Left hindlimb (tissue), 1 donor: ENCODE results near the gene PHLDB1.
"Not testable (repeated sequence)": the region's sequence is repeated elsewhere in the genome, so short reads cannot be mapped to it uniquely, and the experiment has no call there.

Source experiments
- DNase-seq: peaks from one replicate; pipeline ENCODE4 v3.0.0-alpha.2; 2018

The PHLDB1 gene

GRCh38 chr11:118607401-118608359 lies at the start of gene PHLDB1:
TSS of gene PHLDB1 (plus strand) at chr11:118607615. CDS start at chr11:118613837, 6,222 bp downstream.
- peak; percentile 89 for DNase-seq

GRCh38 chr11:118560806-118561205 lies 46.6 kb upstream of the PHLDB1 start:
- DNase-seq, result no peak

- DNase-seq, result peak; percentile 65
Measured at GRCh38 chr11:118565051-118565450, 42.4 kb upstream of the PHLDB1 start.

- no peak for DNase-seq
Measured at GRCh38 chr11:118569670-118570069, 37.7 kb upstream of the PHLDB1 start.

GRCh38 chr11:118570787-118571186 lies 36.6 kb upstream of the PHLDB1 start:
- no peak for DNase-seq

GRCh38 chr11:118571701-118572060 lies 35.7 kb upstream of the PHLDB1 start:
- peak; percentile 45 for DNase-seq

- DNase-seq, result peak; percentile 94
Measured at GRCh38 chr11:118572061-118572980, 35.1 kb upstream of the PHLDB1 start, which contains the start of gene ARCN1. TSS of gene ARCN1 (plus strand) at chr11:118572409. CDS start at chr11:118572548, 139 bp downstream.

GRCh38 chr11:118572981-118573550 lies 34.3 kb upstream of the PHLDB1 start:
- peak; percentile 35 for DNase-seq

GRCh38 chr11:118574636-118575035 lies 32.8 kb upstream of the PHLDB1 start:
- no peak for DNase-seq

GRCh38 chr11:118577995-118578394 lies 29.4 kb upstream of the PHLDB1 start:
- not testable (repeated sequence) for DNase-seq

GRCh38 chr11:118581057-118581456 lies 26.4 kb upstream of the PHLDB1 start:
- DNase-seq, result no peak

GRCh38 chr11:118587952-118588351 lies 19.5 kb upstream of the PHLDB1 start:
- no peak for DNase-seq

- DNase-seq, result no peak
Measured at GRCh38 chr11:118592616-118593367, 14.6 kb upstream of the PHLDB1 start.

- not testable (repeated sequence) for DNase-seq
Measured at GRCh38 chr11:118594984-118595383, 12.4 kb upstream of the PHLDB1 start.

- no peak for DNase-seq
Measured at GRCh38 chr11:118596224-118597146, 10.9 kb upstream of the PHLDB1 start.

GRCh38 chr11:118597556-118597955 lies 9.9 kb upstream of the PHLDB1 start:
- no peak for DNase-seq

- no peak for DNase-seq
Measured at GRCh38 chr11:118602331-118602730, 5.1 kb upstream of the PHLDB1 start.

- DNase-seq, result not testable (repeated sequence)
Measured at GRCh38 chr11:118603709-118604108, 3.7 kb upstream of the PHLDB1 start.

- DNase-seq, result no peak
Measured at GRCh38 chr11:118604566-118604965, 2.8 kb upstream of the PHLDB1 start.

GRCh38 chr11:118605116-118605867 lies 2.1 kb upstream of the PHLDB1 start:
- DNase-seq, result peak; percentile 92
